ENCODE results near the gene SCCPDH.
"Not testable (repeated sequence)": the region's sequence is repeated elsewhere in the genome, so short reads cannot be mapped to it uniquely, and the experiment has no call there.

SCCPDH gene

GRCh38 chr1:246705368-246705767, 18.8 kb upstream of the SCCPDH start:
- DNase-seq (ENCODE audit: low read depth, low spot score) = no peak

DNA sequence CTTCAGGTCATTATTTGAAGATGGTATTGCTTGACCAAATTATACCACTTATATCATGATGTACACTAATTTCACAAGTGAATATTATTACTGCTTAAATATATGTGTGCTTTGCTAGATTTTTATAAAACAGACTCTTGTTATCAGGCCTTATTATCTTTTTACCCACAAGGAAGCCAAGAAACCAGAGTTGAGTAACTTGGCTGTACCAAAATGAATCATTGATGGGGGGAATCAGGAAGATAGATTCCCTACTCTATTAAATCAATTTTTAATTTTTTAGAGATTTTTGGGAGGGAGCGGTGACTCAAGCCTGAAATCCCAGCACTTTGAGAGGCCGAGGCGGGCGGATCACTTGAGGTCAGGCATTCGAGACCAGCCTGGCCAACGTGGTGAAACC, 16.0 kb upstream of the SCCPDH start:
- DNase-seq (ENCODE audit: low read depth, low spot score) = no peak

DNA sequence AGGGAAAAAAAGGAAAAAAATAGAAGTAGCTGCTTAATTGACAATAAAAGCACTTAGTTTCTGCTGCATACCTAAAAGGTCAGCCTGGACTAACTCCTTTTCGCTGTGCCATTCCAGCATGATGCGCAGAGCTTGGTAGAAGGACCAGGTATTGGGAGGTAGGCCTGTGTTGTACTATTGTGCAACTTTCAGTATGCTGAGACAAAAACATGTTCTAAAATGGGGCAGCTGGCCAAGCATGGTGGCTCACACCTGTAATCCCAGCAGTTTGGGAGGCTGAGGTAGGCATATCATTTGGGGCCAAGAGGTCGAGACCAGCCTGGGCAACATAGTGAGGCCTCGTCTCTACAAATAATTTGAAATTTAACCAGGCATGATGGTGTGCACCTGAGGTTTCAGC, 15.0 kb upstream of the SCCPDH start:
- DNase-seq (ENCODE audit: low read depth, low spot score) = no peak

GRCh38 chr1:246709835-246710234, 14.4 kb upstream of the SCCPDH start:
- DNase-seq (ENCODE audit: low read depth, low spot score) = no peak

DNA sequence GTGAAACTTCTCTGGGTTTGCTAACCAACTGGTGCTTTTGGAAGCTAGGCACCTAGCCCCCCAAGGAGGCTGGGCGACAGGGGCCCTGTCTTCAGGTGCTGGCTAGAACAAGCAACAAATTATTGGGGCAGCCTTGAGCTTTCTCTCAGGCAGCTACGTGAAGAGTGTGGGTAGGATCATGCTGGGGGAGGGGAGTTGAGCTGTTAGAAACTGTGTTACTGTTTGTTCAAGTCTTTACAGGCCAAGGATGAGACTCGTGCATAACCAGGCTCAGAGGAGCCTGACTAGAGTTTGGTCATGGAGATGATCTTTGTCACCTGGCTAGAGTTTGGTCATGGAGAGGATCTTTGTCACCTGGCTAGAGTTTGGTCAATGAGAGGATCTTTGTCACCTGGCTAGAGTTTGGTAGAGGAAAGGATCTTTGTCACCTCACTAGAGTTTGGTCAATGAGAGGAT, 12.6 kb upstream of the SCCPDH start:
- no peak for DNase-seq (ENCODE audit: low read depth, low spot score)

- DNase-seq (ENCODE audit: low read depth, low spot score) = not testable (repeated sequence)
Measured at GRCh38 chr1:246712428-246712827, 11.8 kb upstream of the SCCPDH start.

- DNase-seq (ENCODE audit: low read depth, low spot score) = not testable (repeated sequence)
Measured at GRCh38 chr1:246719361-246719760, 4.8 kb upstream of the SCCPDH start.

DNA sequence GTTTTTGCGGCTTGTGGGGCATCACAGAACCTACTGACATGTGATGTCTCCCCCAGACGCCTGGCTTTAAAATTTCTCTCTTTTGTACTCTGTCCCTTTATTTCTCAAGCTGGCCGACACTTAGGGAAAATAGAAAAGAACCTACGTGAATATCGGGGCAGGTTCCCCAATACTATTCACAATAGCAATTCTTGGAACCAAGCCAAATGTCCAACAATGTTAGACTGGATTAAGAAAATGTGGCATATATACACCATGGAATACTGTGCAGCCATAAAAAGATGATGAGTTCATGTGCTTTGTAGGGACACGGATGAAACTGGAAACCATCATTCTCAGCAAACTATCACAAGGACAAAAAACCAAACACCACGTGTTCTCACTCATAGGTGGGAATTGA, 3.4 kb upstream of the SCCPDH start:
- not testable (repeated sequence) for DNase-seq (ENCODE audit: low read depth, low spot score)

- no peak for DNase-seq (ENCODE audit: low read depth, low spot score)
Measured at GRCh38 chr1:246722720-246723119, 1.5 kb upstream of the SCCPDH start.

DNA sequence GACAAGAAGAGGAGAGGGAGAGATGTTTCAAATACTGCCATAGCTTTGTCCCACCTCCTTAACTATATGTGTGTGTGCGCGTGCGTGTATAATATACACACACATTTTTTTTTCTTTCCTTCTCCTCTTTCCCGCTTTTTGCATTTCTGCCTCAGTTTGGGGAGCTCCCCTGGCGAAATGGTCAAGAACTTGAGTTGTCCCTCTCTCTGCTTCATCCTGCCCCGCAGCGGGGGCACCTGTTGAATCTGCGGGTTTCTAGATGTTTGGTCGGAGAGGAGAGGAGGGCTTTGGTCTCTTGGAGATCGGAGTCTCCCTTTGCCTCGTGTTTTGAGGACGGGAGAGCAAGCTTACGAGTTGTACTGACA, 504 bp downstream of the SCCPDH start:
- DNase-seq (ENCODE audit: low read depth, low spot score) = no peak

DNA sequence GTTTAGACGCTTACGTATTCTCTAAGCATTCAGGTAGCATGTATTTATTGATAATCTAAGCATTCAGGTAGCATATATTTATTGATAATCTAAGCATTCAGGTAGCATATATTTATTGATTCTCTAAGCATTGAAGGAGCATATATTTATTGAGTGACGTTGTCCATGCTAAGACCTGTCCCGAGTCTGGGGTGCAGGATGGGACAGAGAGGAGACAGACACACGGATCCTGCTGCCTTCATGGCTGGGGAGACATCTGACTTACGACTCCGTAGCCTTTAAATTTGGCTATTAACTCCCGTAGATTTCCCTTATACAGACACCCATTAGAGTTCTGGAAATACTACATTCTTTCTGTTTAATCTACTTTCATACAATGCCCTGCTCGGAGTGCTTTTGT, 982 bp downstream of the SCCPDH start:
- no peak for DNase-seq (ENCODE audit: low read depth, low spot score)

GRCh38 chr1:246726255-246726679, 2.1 kb downstream of the SCCPDH start:
- DNase-seq (ENCODE audit: low read depth, low spot score) = no peak

DNA sequence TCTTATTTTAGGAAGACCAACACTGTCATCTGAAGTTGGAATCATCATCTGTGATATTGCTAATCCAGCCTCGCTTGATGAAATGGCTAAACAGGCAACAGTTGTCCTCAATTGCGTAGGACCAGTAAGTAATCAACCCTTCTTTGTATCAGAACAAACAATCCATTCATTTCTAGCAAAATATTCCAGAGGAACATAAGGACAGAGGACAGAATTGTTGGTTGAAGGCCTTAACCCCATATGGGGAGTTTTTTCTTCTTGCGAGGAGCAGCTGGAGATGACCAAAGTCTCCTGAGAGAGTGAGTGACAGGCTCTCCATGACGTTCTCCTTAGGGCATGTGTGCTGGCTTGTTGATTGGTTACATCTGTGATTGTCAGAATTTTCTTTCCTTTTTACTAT, 2.7 kb downstream of the SCCPDH start:
- no peak for DNase-seq (ENCODE audit: low read depth, low spot score)

GRCh38 chr1:246727594-246727993, 3.4 kb downstream of the SCCPDH start:
- no peak for DNase-seq (ENCODE audit: low read depth, low spot score)

- DNase-seq (ENCODE audit: low read depth, low spot score) = no peak
Measured at GRCh38 chr1:246728311-246728710, 4.1 kb downstream of the SCCPDH start.

DNA sequence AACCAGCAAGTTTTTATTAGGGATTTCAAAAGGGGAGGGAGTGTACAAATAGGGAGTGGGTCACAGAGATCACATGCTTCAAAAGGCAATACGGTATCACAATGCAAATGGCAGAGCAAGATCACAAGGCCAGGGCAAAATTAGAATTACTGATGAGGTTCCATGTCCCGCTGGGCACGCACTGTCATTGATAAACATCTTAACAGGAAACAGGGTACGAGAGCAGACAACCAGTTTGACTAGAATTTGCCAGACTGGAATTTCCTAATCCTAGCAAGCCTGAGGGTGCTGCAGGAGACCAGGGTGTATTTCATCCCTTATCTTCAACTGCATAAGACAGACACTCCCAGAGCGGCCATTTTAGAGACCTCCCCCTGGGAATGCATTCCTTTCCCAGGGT, 4.8 kb downstream of the SCCPDH start:
- DNase-seq (ENCODE audit: low read depth, low spot score) = not testable (repeated sequence)

GRCh38 chr1:246730839-246731238, 6.6 kb downstream of the SCCPDH start:
- no peak for DNase-seq (ENCODE audit: low read depth, low spot score)

DNA sequence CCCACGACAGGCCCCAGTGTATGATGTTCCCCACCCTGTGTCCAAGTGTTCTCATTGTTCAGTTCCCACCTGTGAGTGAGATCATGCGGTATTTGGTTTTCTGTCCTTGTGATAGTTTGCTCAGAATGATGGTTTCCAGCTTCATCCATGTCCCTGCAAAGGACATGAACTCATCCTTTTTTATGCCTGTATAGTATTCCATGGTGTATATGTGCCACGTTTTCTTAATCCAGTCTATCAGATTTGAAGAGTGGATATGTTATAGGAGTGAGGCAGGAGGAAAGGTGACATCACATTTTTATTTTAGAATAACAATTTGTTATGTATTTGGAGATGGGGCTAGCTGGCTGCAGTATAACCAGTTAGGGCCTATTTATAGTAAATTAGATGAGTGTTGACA, 7.7 kb downstream of the SCCPDH start:
- not testable (repeated sequence) for DNase-seq (ENCODE audit: low read depth, low spot score)

- no peak for DNase-seq (ENCODE audit: low read depth, low spot score)
Measured at GRCh38 chr1:246733704-246734103, 9.5 kb downstream of the SCCPDH start.

DNA sequence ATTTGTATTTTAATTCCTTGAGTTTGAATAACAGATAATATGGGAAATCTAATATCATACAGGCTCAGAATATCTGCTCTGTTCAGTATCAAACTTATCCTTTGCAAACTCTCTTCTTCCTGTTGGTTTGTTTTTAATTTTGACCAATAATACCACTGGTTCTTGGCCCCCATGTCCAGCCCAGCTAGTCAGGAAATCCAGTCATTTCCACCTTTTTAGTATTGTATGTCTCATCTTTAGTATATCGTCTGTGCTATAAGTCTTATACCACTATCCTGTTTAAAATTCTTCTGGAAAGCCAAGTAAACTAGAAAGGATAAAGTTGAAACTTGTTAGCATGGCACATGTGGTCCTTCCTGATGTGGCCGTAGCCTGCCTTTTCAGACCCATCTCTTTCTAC, 10.7 kb downstream of the SCCPDH start:
- DNase-seq (ENCODE audit: low read depth, low spot score) = no peak

DNA sequence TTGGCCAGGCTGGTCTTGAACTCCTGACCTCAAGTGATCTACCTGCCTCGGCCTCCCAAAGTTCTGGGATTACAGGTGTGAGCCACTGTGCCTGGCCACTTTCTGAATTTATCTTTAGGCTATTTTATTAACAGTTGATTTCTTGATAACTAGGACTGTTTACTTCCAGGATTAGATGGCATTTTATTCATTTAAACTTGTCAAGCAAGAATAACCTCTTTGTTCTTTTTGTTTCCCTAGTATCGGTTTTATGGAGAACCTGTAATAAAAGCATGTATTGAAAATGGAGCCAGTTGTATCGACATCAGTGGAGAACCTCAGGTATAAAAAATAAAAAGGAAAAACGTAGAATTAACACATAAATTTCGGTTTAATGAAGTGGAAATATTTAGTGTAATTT, 11.5 kb downstream of the SCCPDH start:
- no peak for DNase-seq (ENCODE audit: low read depth, low spot score)

- DNase-seq (ENCODE audit: low read depth, low spot score) = no peak
Measured at GRCh38 chr1:246742396-246742795, 18.2 kb downstream of the SCCPDH start.

DNA sequence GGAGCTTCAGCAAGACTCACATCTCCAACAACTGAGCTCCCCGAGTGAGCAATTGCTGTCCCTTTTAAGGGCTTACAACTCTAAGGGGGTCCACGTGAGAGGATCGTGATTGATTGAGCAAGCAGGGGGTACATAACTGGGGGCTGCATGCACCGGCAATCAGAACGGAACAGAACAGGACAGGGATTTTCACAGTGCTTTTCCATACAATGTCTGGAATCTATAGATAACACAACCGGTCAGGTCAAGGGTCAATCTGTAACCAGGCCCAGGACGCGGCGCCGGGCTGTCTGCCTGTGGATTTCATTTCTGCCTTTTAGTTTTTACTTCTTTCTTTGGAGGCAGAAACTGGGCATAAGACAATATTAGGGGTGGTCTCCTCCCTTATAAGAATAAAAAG, 21.9 kb downstream of the SCCPDH start:
- DNase-seq (ENCODE audit: low read depth, low spot score) = not testable (repeated sequence)

DNA sequence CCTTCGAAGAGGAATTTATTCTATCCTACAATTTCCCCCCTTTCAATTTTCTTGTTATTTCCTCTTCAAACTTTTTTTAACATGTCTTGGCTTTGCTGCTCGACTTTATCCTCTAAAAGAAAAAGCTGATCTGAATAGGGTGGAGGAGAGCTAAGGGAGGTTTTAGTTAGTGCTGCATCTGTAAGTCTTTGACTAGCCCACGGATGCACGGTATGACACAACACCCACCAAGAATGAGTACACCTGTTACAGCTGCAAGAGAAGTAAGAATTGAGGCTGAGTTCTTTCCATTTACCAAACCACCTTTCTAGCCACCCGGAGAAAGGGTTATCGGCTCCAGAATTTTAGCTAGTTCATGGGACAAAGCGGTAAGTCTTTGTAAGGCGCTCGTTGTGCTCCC, 23.8 kb downstream of the SCCPDH start:
- no peak for DNase-seq (ENCODE audit: low read depth, low spot score)

- no peak for DNase-seq (ENCODE audit: low read depth, low spot score)
Measured at GRCh38 chr1:246748867-246749266, 24.7 kb downstream of the SCCPDH start.
